GM12878 (cell line): ENCODE measurements around the gene TRPV3. TPM values are rescaled to one million over a fixed set of nuclear protein-coding genes. Genes with fewer than 3 reads are reported as not detected.

Experiments used
- ATAC-seq: fragments of 200-7000 bp; cut with Tn5 transposase; 3 replicates; pipeline ENCODE4 v1.9.1; 2020; ENCODE audit warnings: mild to moderate bottlenecking, moderate library complexity
- BruUV-seq: library from RNA; stranded (reverse); fragments of 400-500 nt; replicated peaks from 2 replicates; lab custom pipeline; 2021; lab: Mats Ljungman, UMichigan
- CTCF ChIA-PET: fragments of 300-600 bp; sonication (Branson Sonifier 250); formaldehyde crosslinking; extraction: SDS; loops from one replicate; lab custom pipeline; 2021; ENCODE audit warnings: inconsistent platforms; lab: Yijun Ruan, JAX
- POLR2A ChIA-PET: fragments of 350-600 bp; formaldehyde crosslinking; extraction: SDS; loops from one replicate; lab custom pipeline; 2021; ENCODE audit warnings: inconsistent platforms; lab: Charles Lee
- RAD21 ChIA-PET: fragments of 300-600 bp; sonication (Branson Sonifier 250); formaldehyde crosslinking; loops from one replicate; lab custom pipeline; 2023; ENCODE audit warnings: antibody characterized with exemption; ENCODE audit not compliant: unreplicated experiment; lab: Charles Lee
- SMC1A ChIA-PET: fragments of 300-600 bp; sonication (Branson Sonifier 250); formaldehyde crosslinking; loops from one replicate; lab custom pipeline; 2023; ENCODE audit not compliant: unreplicated experiment, uncharacterized antibody; lab: Charles Lee
- DNase-seq: peaks from one replicate; pipeline ENCODE4 v3.0.0-alpha.2; 2011; ENCODE audit warnings: low read depth, low spot score
- FAIRE-seq: peaks from 3 replicates; lab custom pipeline; 2011; peaks lifted over from hg19 to GRCh38; lab: Jason Lieb, UNC
- H2AFZ ChIP-seq: 2 replicates; pipeline ENCODE4 v1.6.0; 2011; ENCODE audit warnings: low read depth, low read length, control low read depth; ENCODE audit not compliant: control insufficient read depth
- H3K27ac ChIP-seq: 2 replicates; pipeline ENCODE4 v1.5.1; 2011; ENCODE audit warnings: control low read depth; ENCODE audit not compliant: control insufficient read depth, insufficient read depth
- H3K27me3 ChIP-seq, 2 experiments: replicated peaks in 1 of 2; 2 replicates each; pipeline versions ENCODE4 v1.6.0 to v1.6.1; 2011; ENCODE audit warnings: low read length in 1 of 2; ENCODE audit not compliant: control insufficient read depth in 2 of 2, insufficient read depth in 2 of 2
- H3K36me3 ChIP-seq, 2 experiments: 2 replicates each; pipeline ENCODE4 v1.5.1; 2011; ENCODE audit warnings: low read length in 1 of 2; ENCODE audit not compliant: control insufficient read depth in 2 of 2, insufficient read depth in 2 of 2
- H3K4me1 ChIP-seq: 2 replicates; pipeline ENCODE4 v1.6.1; 2011; ENCODE audit warnings: mild to moderate bottlenecking, low read length, moderate library complexity, mixed read lengths; ENCODE audit not compliant: control insufficient read depth, insufficient read depth
- H3K4me2 ChIP-seq: 2 replicates; pipeline ENCODE4 v1.6.0; 2011; ENCODE audit warnings: control low read depth; ENCODE audit not compliant: control insufficient read depth, insufficient read depth
- H3K4me3 ChIP-seq: fragments of 200-600 bp; sonication (generic); 2 replicates; pipeline ENCODE4 v1.5.1; 2016
- H3K79me2 ChIP-seq: 2 replicates; pipeline ENCODE4 v1.6.0; 2011; ENCODE audit warnings: low read length; ENCODE audit not compliant: control insufficient read depth, insufficient read depth
- H3K9ac ChIP-seq: 2 replicates; pipeline ENCODE4 v1.8.0; 2011; ENCODE audit warnings: low read length, control low read depth, mixed read lengths; ENCODE audit not compliant: control insufficient read depth, insufficient read depth
- H3K9me3 ChIP-seq: replicated peaks from 3 replicates; pipeline ENCODE4 v1.5.1; 2011; ENCODE audit warnings: mild to moderate bottlenecking, low read length; ENCODE audit not compliant: control insufficient read depth, insufficient read depth
- H4K20me1 ChIP-seq: 2 replicates; pipeline ENCODE4 v1.6.0; 2011; ENCODE audit not compliant: control insufficient read depth, insufficient read depth
- BCL11A ChIP-seq: IDR thresholded peaks from 2 replicates; pipeline ENCODE4 v1.6.1; 2011; ENCODE audit warnings: low read depth, low read length
- DPF2 ChIP-seq: fragments of 450-650 bp; IDR thresholded peaks from 2 replicates; pipeline ENCODE4 v1.6.1; 2017; ENCODE audit warnings: mild to moderate bottlenecking
- EP300 ChIP-seq, 2 experiments: fragments of 150-350 bp in 1 of 2; IDR thresholded peaks; 2 replicates each; pipeline ENCODE4 v1.6.1; 2011 to 2012; ENCODE audit warnings: low read depth in 2 of 2, low read length in 2 of 2, borderline replicate concordance in 1 of 2, improper control_type of control experiment in 1 of 2, inconsistent platforms in 1 of 2; ENCODE audit not compliant: control insufficient read depth in 1 of 2
- HDAC6 ChIP-seq: fragments of 200-600 bp; sonication (generic); IDR thresholded peaks from one replicate; pipeline ENCODE4 v1.8.0; 2017; ENCODE audit warnings: antibody characterized with exemption; ENCODE audit not compliant: unreplicated experiment
- NBN ChIP-seq: fragments of 450-650 bp; IDR thresholded peaks from 2 replicates; pipeline ENCODE4 v1.6.1; 2016
- TCF3 ChIP-seq: IDR thresholded peaks from 2 replicates; pipeline ENCODE4 v1.6.1; 2012; ENCODE audit warnings: low read depth, mild to moderate bottlenecking, low read length, borderline replicate concordance; ENCODE audit not compliant: insufficient read depth
- WGBS: methylation state at CpG from one replicate; pipeline ENCODE4 v1.1.6; 2016; ENCODE audit warnings: low lambda C conversion rate; ENCODE audit not compliant: insufficient replicate concordance, insufficient coverage; ENCODE audit errors: missing lambda C conversion rate; 5-methylcytosine and 5-hydroxymethylcytosine counted together
- in situ Hi-C: fragments of 300-500 bp; cut with MboI; formaldehyde crosslinking; loops from 9 replicates; pipeline ENCODE4 v1.14.3; 2018; ENCODE audit warnings: mixed read lengths
- intact Hi-C: fragments of 100-400 bp; cut with micrococcal nuclease; formaldehyde crosslinking; loops from one replicate; pipeline ENCODE4 v1.14.2; 2022; ENCODE audit not compliant: unreplicated experiment
- polyA plus RNA-seq, 11 experiments: library from polyadenylated mRNA; depleted of rRNA in 4 of 11; unstranded in 6 of 11; stranded (reverse) in 5 of 11; fragments of >200 nt; fragmentation: Nextera tagmentation in 4 of 11; fragmentation: Illumina TruSeq in 1 of 11; extraction: Ambion mirVana in 4 of 11; extraction: Trizol in 1 of 11; gene quantifications; 1 replicate in 1 of 11; 2 replicates in 10 of 11; pipeline versions ENCODE4 v1.2.1 to v1.2.3, GENCODE V29; 2011 to 2016; ENCODE audit warnings: inconsistent platforms in 2 of 11, missing spikeins in 2 of 11, low read depth in 1 of 11
- total RNA-seq, 4 experiments: library from RNA; depleted of rRNA in 3 of 4; stranded (reverse); fragments of >200 nt in 3 of 4; fragmentation: Illumina TruSeq in 1 of 4; extraction: Trizol in 1 of 4; gene quantifications; 2 replicates each; pipeline versions ENCODE4 v1.2.1 to v1.2.3, GENCODE V29; 2013 to 2021
- TF ChIP-seq, protein P1 (sequence below): IDR thresholded peaks from 2 replicates; pipeline ENCODE4 v1.6.1; 2012; ENCODE audit warnings: low read depth, low read length, improper control_type of control experiment
- TF ChIP-seq, protein P2 (sequence below): IDR thresholded peaks from 2 replicates; pipeline ENCODE4 v1.6.1; 2012; ENCODE audit warnings: mild to moderate bottlenecking, low read depth, low read length
- TF ChIP-seq, protein P3 (sequence below): fragments of 450-650 bp; IDR thresholded peaks from 2 replicates; pipeline ENCODE4 v1.6.1; 2017; ENCODE audit warnings: mild to moderate bottlenecking, moderate library complexity

Gene TRPV3
- total and polyA plus RNA-seq, 10 of the 15 experiments (the other 5 are each of a cell fraction or from before 2014, with no cell fraction given), result 0.52 to 12.0 (median 2.7) TPM

DNA sequence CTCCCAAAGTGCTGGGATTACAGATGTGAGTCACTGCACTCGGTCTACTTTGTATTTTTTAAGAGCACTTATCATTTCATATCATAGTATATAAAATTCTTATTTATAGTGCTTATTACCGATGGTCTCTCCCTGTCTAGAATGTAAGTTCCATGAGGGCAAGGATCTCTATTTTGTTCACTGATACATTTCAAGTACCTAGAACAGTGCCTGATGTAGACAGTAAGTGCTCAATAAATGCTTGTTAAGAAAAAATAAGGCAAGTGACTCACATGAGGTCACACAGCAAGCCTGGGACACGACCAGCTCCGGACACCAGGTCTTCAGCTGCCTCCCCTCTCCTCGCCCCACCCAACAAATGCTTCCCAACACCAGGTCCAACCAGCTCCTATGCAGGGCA lies 23.9 kb downstream of the TRPV3 start:
- Histone ChIP-seq H3K4me1 (peaks cover 3% of the 10 kb centered on the region), H3K9me3 (no peaks in the 10 kb centered on the region), H3K4me3 (no peak overlapping the region), H3K36me3 (peaks cover 0 to 5% of the 10 kb centered on the region in 2 experiments; a peak in 2 of 4 replicates), H3K79me2 (no peaks in the 10 kb centered on the region), H3K4me2 (no peak overlapping the region), H4K20me1 (no peaks in the 10 kb centered on the region), H3K9ac (no peak overlapping the region), H3K27ac (no peak overlapping the region), H3K27me3 (no peaks in the 10 kb centered on the region), H2AFZ (no peak overlapping the region)
- ChIA-PET SMC1A (interaction anchor here (1.5 kb wide), 1 partner anchor 57 kb away, joined by 3 read pairs; the partner anchor contains the start of gene ASPA), RAD21 (no interaction called here), CTCF (interaction anchor here (0.6 kb wide), 1 partner anchor 705 kb away, joined by 4 read pairs; no protein-coding TSS in a partner anchor), POLR2A (no interaction called here)
- intact Hi-C loops, result no loop called here
- ATAC-seq (no peak), FAIRE-seq (no peak), DNase-seq (no peak)
- no TSS peak for BruUV-seq
- TF ChIP-seq HDAC6 (no peak), DPF2 (no peak), TCF3 (no peak)
- TF ChIP-seq, protein P1, sequence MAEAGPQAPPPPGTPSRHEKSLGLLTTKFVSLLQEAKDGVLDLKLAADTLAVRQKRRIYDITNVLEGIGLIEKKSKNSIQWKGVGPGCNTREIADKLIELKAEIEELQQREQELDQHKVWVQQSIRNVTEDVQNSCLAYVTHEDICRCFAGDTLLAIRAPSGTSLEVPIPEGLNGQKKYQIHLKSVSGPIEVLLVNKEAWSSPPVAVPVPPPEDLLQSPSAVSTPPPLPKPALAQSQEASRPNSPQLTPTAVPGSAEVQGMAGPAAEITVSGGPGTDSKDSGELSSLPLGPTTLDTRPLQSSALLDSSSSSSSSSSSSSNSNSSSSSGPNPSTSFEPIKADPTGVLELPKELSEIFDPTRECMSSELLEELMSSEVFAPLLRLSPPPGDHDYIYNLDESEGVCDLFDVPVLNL, result no peak
- in situ Hi-C loops, result no loop called here
- 80% methylated on average over 5 of the region's 5 CpGs for WGBS

DNA sequence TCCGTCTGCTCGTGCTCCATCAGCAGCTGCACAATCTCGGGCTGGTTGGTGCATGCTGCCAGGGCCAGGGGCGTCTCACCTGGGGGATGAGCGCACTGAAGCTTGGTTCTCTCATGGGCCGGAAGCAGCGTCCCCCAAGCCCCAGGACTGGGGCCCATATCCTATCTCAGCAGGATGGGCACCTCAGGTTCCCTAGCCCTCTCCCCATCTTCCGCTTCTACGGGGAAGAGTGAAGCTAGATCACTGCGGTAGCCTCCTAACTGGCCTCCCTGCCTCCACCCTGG lies 24.8 kb downstream of the TRPV3 start:
- WGBS, result 73% methylated on average over 10 of the region's 10 CpGs
- TF ChIP-seq BCL11A (no peak), NBN (no peak), EP300 (IDR thresholded peaks at IDR 0.05; ENCODE audit: borderline replicate concordance in 1 of 2, control insufficient read depth in 1 of 2, low read depth in 2 of 2, low read length in 2 of 2) (no peak)
- TF ChIP-seq, protein P2, sequence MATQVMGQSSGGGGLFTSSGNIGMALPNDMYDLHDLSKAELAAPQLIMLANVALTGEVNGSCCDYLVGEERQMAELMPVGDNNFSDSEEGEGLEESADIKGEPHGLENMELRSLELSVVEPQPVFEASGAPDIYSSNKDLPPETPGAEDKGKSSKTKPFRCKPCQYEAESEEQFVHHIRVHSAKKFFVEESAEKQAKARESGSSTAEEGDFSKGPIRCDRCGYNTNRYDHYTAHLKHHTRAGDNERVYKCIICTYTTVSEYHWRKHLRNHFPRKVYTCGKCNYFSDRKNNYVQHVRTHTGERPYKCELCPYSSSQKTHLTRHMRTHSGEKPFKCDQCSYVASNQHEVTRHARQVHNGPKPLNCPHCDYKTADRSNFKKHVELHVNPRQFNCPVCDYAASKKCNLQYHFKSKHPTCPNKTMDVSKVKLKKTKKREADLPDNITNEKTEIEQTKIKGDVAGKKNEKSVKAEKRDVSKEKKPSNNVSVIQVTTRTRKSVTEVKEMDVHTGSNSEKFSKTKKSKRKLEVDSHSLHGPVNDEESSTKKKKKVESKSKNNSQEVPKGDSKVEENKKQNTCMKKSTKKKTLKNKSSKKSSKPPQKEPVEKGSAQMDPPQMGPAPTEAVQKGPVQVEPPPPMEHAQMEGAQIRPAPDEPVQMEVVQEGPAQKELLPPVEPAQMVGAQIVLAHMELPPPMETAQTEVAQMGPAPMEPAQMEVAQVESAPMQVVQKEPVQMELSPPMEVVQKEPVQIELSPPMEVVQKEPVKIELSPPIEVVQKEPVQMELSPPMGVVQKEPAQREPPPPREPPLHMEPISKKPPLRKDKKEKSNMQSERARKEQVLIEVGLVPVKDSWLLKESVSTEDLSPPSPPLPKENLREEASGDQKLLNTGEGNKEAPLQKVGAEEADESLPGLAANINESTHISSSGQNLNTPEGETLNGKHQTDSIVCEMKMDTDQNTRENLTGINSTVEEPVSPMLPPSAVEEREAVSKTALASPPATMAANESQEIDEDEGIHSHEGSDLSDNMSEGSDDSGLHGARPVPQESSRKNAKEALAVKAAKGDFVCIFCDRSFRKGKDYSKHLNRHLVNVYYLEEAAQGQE, result no peak
- TF ChIP-seq, protein P3, sequence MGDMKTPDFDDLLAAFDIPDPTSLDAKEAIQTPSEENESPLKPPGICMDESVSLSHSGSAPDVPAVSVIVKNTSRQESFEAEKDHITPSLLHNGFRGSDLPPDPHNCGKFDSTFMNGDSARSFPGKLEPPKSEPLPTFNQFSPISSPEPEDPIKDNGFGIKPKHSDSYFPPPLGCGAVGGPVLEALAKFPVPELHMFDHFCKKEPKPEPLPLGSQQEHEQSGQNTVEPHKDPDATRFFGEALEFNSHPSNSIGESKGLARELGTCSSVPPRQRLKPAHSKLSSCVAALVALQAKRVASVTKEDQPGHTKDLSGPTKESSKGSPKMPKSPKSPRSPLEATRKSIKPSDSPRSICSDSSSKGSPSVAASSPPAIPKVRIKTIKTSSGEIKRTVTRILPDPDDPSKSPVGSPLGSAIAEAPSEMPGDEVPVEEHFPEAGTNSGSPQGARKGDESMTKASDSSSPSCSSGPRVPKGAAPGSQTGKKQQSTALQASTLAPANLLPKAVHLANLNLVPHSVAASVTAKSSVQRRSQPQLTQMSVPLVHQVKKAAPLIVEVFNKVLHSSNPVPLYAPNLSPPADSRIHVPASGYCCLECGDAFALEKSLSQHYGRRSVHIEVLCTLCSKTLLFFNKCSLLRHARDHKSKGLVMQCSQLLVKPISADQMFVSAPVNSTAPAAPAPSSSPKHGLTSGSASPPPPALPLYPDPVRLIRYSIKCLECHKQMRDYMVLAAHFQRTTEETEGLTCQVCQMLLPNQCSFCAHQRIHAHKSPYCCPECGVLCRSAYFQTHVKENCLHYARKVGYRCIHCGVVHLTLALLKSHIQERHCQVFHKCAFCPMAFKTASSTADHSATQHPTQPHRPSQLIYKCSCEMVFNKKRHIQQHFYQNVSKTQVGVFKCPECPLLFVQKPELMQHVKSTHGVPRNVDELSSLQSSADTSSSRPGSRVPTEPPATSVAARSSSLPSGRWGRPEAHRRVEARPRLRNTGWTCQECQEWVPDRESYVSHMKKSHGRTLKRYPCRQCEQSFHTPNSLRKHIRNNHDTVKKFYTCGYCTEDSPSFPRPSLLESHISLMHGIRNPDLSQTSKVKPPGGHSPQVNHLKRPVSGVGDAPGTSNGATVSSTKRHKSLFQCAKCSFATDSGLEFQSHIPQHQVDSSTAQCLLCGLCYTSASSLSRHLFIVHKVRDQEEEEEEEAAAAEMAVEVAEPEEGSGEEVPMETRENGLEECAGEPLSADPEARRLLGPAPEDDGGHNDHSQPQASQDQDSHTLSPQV, result no peak

More for the DNA sequence above, 24.8 kb downstream of the TRPV3 start:
- FAIRE-seq, result no peak
- no peak overlapping the region for H3K4me2 ChIP-seq
- H3K36me3 ChIP-seq, result peaks cover 0 to 5% of the 10 kb centered on the region in 2 experiments; a peak in 2 of 4 replicates
- DNase-seq, result no peak
- H3K27ac ChIP-seq, result no peak overlapping the region
- no peaks in the 10 kb centered on the region for H3K79me2 ChIP-seq
- no peak overlapping the region for H3K9ac ChIP-seq
- H3K4me3 ChIP-seq, result no peak overlapping the region
- no peak for ATAC-seq
- H3K9me3 ChIP-seq, result no peaks in the 10 kb centered on the region
- ChIA-PET SMC1A (interaction anchor here (1.5 kb wide), 1 partner anchor 57 kb away, joined by 3 read pairs; the partner anchor contains the start of gene ASPA), POLR2A (no interaction called here), RAD21 (no interaction called here), CTCF (no interaction called here)
- H3K27me3 ChIP-seq, result no peaks in the 10 kb centered on the region
- H4K20me1 ChIP-seq, result no peaks in the 10 kb centered on the region; the same call in 1 of the 2 replicates
- no TSS peak for BruUV-seq
- H3K4me1 ChIP-seq, result peaks cover 3% of the 10 kb centered on the region
- intact Hi-C loops, result no loop called here
- in situ Hi-C loops, result no loop called here
- no peak overlapping the region for H2AFZ ChIP-seq
